ENCODE data around the gene CRYZ. TPM values are rescaled to one million over a fixed set of nuclear protein-coding genes. Genes with fewer than 3 reads are reported as not detected.

Gene CRYZ
- total and polyA plus RNA-seq, 9 donors: 24.0 to 75.8 (median 26.3) TPM

DNA sequence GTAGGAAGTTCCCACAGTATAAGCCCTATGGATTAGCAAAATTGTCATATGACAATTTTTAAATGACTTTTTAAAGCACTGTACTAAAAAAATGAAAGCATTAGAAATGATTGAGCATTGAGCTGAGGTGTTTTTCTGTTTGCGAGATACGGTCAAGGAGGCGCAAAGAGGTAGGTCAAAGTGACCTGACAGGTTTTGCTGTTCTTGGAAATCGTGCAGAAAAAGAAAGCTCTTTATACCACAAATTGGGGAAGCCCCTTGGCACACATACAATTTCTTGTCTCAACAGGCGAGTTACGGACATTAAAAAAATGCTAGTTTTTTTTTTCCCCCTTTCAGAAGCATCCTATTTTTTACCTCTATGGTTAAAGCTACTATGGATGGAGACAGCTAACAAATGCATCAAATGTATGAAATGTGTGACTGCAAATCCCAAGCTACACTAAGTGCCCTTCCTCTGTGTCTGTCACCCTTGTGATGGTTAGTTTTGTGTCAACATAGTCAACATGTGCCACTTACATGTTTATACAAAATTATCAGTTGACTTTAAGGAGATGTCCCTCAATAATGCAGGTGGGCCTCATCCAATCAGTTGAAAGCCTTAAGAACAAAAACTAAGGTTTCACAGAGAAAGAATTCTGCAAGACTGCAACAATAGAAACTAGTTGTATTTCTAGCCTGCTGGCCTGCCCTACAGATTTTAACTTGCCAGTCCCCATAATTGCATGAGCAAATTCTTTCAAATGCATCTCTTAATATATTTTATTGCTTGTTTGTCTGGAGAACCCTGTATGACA lies 29.3 kb downstream of the CRYZ start:
- no peak for TF ChIP-seq POLR2A (IDR thresholded peaks at IDR 0.05)
- TF ChIP-seq, protein P1, sequence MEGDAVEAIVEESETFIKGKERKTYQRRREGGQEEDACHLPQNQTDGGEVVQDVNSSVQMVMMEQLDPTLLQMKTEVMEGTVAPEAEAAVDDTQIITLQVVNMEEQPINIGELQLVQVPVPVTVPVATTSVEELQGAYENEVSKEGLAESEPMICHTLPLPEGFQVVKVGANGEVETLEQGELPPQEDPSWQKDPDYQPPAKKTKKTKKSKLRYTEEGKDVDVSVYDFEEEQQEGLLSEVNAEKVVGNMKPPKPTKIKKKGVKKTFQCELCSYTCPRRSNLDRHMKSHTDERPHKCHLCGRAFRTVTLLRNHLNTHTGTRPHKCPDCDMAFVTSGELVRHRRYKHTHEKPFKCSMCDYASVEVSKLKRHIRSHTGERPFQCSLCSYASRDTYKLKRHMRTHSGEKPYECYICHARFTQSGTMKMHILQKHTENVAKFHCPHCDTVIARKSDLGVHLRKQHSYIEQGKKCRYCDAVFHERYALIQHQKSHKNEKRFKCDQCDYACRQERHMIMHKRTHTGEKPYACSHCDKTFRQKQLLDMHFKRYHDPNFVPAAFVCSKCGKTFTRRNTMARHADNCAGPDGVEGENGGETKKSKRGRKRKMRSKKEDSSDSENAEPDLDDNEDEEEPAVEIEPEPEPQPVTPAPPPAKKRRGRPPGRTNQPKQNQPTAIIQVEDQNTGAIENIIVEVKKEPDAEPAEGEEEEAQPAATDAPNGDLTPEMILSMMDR (IDR thresholded peaks at IDR 0.05): no peak
- no peak for TF ChIP-seq EP300 (IDR thresholded peaks at IDR 0.05)
- DNase-seq: no peak
- no peaks in the 10 kb centered on the region for H3K4me1 ChIP-seq (ENCODE audit: insufficient read depth)
- no peaks in the 10 kb centered on the region for H3K27me3 ChIP-seq
- no peak overlapping the region for H3K27ac ChIP-seq
- intact Hi-C loops (cut with DNase I): loop anchor here in 1 of 4 donors (10.0 kb wide), 1 partner anchor 1959 kb away; no protein-coding TSS in a partner anchor
- H3K4me3 ChIP-seq: no peak overlapping the region
- H3K36me3 ChIP-seq: no peaks in the 10 kb centered on the region
- 72 to 78% (median 74%) methylated on average over 6 of the region's 6 CpGs for WGBS, 3 donors
- H3K9me3 ChIP-seq: no peaks in the 10 kb centered on the region

DNA sequence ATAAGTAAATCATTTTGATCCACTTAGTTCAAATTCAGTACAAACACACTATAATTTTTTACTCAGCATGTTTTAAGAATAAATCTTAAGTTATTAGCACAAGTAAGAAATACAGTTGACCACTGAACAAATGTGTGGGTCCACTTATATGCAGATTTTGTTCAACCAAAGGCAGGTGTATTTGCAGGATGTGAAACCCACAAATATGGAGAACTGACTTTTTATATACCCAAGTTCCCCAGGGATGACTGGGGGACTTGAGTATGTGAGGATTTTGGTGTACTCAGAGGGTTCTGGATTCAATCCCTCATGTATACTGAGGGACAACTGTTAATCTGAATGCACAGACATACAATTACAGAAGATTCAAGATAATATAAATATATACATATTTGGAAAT lies 33.5 kb downstream of the CRYZ start:
- no peak overlapping the region for H3K27ac ChIP-seq
- no peaks in the 10 kb centered on the region for H3K9me3 ChIP-seq
- no peak overlapping the region for H3K4me3 ChIP-seq
- DNase-seq: no peak
- intact Hi-C loops (cut with DNase I): no loop called here
- no peaks in the 10 kb centered on the region for H3K27me3 ChIP-seq
- no peaks in the 10 kb centered on the region for H3K4me1 ChIP-seq (ENCODE audit: insufficient read depth)
- TF ChIP-seq, protein P1 (IDR thresholded peaks at IDR 0.05): no peak
- TF ChIP-seq POLR2A (IDR thresholded peaks at IDR 0.05) (no peak), EP300 (IDR thresholded peaks at IDR 0.05) (no peak)
- H3K36me3 ChIP-seq: no peaks in the 10 kb centered on the region

- Histone ChIP-seq H3K9me3 (no peaks in the 10 kb centered on the region), H3K4me3 (no peak overlapping the region), H3K27me3 (no peaks in the 10 kb centered on the region), H3K4me1 (ENCODE audit: insufficient read depth) (no peaks in the 10 kb centered on the region), H3K36me3 (no peaks in the 10 kb centered on the region), H3K27ac (no peak overlapping the region)
- intact Hi-C loops (cut with DNase I): no loop called here
- WGBS, 3 donors: 54 to 70% (median 62%) methylated on average over 2 of the region's 2 CpGs
- no peak for TF ChIP-seq EP300 (IDR thresholded peaks at IDR 0.05)
- TF ChIP-seq POLR2A (IDR thresholded peaks at IDR 0.05): no peak
- TF ChIP-seq, protein P1 (IDR thresholded peaks at IDR 0.05): no peak
- no peak for DNase-seq
Observed at GRCh38 chr1:74697832-74698231, 35.0 kb downstream of the CRYZ start.

GRCh38 chr1:74693473-74693872 lies 39.4 kb downstream of the CRYZ start:
- DNase-seq: no peak
- H3K27me3 ChIP-seq: no peaks in the 10 kb centered on the region
- H3K4me1 ChIP-seq (ENCODE audit: insufficient read depth): no peaks in the 10 kb centered on the region
- WGBS, 3 donors: 68 to 75% (median 74%) methylated on average over 2 of the region's 2 CpGs
- no peaks in the 10 kb centered on the region for H3K36me3 ChIP-seq
- intact Hi-C loops (cut with DNase I): no loop called here
- H3K4me3 ChIP-seq: no peak overlapping the region
- TF ChIP-seq, protein P1 (IDR thresholded peaks at IDR 0.05): no peak
- TF ChIP-seq POLR2A (IDR thresholded peaks at IDR 0.05): no peak
- H3K27ac ChIP-seq: no peak overlapping the region
- H3K9me3 ChIP-seq: no peaks in the 10 kb centered on the region

Data from ovary (tissue), 9 donors.